ENCODE results near the gene CEMIP2.

GRCh38 chr9:71687676-71688075 is 80.6 kb downstream of the CEMIP2 start:
- no peak for TF ChIP-seq CTCF (IDR thresholded peaks at IDR 0.05)
- no peak for TF ChIP-seq POLR2A (IDR thresholded peaks at IDR 0.05)
